Nucleus accumbens (tissue), 56 donors: ENCODE measurements around the gene FAM184B.
"Not testable (repeated sequence)": the region's sequence is repeated elsewhere in the genome, so short reads cannot be mapped to it uniquely, and the experiment has no call there.

Experiments
- DNase-seq, 56 donors: peaks; one replicate each; lab custom pipeline; 2025; lab: John Stamatoyannopoulos, UW

The FAM184B gene

DNA sequence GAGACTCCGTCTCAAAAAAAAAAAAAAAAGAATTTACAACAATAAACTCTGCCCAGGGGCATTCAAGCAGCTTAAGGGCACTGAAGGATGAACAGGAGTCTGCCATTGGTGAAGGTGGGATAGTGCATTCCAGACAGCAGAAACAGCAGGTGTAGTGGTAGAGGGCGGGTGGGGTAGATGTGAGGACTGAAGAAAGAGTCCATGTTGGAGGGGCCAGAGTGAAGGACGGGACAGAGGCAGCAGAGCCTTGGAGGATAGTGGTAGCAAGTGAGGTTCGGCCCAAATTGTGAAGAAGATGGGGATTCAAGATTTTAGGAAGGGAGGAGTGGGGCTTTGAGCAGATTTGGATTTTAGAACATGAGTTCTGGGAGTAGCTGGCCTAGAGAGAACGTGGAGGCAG is 91.3 kb downstream of the FAM184B start:
- DNase-seq: no peak

DNA sequence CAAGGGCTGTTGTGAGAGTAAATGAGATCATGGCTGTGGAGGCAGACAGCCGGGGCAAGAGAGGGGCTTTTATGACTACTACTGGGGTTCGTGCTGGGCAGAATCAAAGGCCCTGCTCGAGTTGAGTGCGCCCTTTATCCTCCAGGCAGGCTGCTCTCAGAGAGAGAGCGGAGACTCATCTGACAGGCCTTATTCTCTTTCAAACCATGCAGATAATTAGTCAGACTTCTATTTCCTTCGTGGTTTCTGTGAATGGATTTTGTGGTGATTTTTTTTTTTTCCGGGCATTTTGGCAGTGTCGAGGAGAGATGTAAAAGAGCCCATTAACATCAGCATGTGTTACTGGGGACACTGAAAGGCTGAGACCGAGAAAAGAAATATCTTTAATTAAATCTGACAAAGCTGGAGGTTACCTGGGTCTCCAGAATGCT is 93.4 kb downstream of the FAM184B start:
- peak in 11 of 56 donors; percentile 3 to 34 (median 14) for DNase-seq

GRCh38 chr4:17687237-17687857 is 94.1 kb downstream of the FAM184B start:
- peak in 1 of 56 donors; percentile 21 for DNase-seq

DNA sequence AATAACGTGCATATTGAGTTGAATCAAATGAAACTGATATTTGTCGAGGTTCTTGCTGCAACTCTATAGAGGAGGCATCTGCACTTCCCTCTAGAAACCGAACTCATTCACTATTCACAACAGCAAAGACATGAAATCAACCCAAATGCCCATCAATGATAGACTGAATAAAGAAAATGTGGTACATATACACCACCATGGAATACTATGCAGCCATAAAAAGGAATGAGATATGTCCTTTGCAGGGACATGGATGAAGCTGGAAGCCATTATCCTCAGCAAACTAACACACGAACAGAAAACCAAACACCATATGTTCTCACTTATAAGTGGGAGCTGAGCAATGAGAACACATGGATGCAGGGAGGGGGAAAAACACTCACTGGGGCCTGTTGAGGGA is 96.8 kb downstream of the FAM184B start:
- DNase-seq: not testable (repeated sequence)

- no peak for DNase-seq
These were observed 99.2 kb downstream of the FAM184B start for GRCh38 chr4:17682222-17682566.

GRCh38 chr4:17681281-17682221 is 99.9 kb downstream of the FAM184B start:
- DNase-seq: no peak

DNA sequence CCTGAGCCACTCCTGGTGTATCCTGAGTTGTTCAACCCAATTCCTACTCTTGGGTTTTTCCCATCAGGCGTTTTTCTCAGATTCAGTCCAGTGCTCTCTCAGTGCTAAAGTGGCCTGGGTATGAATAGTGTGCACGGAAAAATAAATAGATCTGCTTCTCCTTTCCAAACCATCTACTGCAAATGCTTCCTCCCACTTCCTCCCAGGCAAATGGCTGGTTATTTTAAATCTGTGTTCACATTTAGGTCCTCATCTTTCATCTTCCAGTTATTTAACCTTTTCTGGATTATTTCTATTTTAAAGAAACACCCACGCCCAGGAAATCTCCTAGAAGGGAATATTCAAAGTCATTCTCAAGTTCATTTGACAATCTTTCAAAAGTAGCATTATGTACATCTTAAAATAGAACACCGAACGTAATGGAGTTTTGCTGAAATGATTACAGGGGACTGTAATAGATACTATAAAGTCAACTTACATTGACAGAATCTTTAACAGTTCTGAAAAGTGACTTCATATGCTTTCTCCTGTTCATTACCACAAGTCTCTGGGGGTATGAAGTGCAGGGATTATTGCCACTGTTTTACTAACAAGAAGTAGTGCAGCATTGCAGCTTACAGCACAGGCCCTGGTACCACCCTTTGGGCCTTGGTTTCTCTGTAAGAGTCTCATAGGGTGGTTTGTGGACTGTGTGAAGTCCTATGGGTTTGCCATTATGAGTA is 100.7 kb downstream of the FAM184B start:
- DNase-seq: peak in 2 of 56 donors; percentile 5 to 40

DNA sequence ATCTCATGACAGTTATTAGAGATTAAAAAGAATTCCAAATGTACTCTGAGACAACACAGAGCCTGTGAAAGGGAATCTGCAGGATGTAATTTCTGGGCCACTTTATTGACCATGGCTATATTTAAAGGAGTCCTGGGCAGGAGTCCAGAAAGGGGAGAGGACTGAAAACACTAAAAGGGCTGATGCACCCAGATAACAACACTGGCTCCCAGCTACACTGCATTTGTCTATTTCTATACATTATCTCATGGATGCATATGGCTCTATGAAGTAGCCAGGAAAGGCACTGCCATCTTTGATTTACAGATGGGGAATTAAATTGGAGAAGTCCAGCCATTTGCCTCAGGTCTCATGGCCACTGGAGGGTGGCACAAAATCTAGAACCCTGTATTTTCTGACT is 111.0 kb downstream of the FAM184B start:
- no peak for DNase-seq

- DNase-seq: no peak
These were observed 113.7 kb downstream of the FAM184B start for GRCh38 chr4:17667653-17668201.

- DNase-seq: no peak
These were observed 114.2 kb downstream of the FAM184B start for GRCh38 chr4:17667253-17667652.

DNA sequence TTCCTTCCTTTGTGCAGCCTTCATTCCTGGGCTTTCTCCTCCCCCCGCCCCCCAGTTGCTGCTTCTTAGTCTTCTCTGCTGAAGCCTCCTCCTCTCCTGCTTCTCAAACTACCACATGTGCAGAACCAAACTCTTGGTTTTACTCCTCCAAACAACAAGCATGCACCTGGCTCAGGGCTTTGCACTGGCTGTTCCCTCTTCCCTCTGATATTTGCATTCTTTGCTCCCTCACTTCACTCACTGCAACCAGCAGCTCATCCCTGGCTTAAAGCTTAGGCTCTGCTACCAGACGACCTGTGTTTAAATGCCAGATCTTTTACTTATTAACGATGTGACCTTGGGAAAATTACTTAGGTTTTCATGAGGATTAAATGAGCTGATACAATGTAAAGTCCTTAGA is 115.6 kb downstream of the FAM184B start:
- no peak for DNase-seq

DNA sequence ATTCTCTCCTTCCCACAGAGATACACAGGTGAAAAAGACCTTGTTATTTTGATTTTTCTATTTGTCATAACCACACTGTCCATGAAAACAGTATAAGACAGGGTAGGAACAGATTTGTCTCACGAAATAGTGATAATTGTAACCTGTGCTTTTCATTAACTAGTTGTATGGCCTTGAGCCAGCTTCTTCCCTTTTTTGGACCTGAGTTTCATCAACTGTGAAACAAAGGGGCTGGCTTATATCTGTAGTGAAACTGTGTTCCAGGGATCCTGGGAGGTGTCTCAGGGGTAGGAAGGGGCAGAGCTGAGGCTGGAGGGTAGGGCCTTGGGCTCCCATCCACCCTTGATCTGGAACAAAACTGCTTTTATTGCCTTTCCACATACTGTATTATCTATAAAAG is 116.1 kb downstream of the FAM184B start:
- DNase-seq: no peak

- no peak for DNase-seq
These were observed 116.7 kb downstream of the FAM184B start for GRCh38 chr4:17664755-17665154.

DNA sequence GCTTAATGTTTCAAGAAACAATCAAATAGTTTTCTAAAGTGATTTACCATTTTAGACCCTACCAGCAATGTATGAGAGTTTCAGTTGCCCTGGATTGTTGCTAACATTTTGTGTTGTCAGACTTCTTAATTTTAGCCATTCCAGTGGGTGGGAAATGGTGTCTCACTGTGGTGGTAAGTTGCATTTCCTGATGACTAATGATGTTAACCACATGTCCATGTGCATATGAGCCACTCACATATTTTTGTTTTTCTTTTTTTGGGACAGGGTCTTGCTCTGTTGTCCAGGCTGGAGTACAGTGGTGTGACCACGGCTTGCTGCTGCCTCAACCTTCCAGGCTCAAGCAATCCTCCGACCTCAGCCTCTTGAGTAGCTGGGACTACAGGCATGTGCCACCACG is 118.7 kb downstream of the FAM184B start:
- DNase-seq: no peak

DNA sequence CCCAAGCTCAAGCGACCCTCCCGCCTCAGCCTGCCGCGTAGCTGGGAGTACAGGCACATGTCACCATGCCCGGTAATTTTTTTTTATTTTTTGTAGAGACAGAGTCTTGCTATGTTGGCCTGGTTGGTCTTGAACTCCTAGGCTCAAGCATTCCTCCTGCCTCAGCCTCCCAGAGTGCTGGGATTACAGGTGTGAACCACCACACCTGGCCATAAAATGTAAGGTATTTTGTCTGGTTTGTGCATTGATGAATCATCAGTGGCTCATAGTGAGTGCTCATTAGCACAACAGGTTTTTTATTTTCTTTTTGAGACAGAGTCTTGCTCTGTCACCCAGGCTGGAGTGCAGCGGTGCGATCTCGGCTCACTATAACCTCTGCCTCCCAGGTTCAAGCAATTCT is 122.2 kb downstream of the FAM184B start:
- DNase-seq: not testable (repeated sequence)

DNA sequence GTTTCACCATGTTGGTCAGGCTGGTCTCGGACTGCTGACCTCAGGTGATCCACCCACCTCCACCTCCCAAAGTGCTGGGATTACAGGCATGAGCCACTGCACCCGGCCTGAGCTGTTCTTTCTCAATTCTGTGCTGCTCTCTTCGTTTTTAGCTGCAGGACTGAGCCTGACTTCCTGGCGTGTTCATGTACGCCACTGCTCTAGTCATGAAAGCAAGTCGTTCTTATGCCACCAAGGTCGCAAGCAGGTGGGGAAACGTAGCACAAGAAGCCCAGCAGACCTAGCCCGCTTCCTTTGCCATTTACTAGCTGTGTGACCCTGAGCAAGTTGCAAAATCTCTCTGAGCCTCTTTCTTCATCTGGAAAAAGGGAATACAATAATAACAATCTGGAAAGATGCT is 123.6 kb downstream of the FAM184B start:
- no peak for DNase-seq

DNA sequence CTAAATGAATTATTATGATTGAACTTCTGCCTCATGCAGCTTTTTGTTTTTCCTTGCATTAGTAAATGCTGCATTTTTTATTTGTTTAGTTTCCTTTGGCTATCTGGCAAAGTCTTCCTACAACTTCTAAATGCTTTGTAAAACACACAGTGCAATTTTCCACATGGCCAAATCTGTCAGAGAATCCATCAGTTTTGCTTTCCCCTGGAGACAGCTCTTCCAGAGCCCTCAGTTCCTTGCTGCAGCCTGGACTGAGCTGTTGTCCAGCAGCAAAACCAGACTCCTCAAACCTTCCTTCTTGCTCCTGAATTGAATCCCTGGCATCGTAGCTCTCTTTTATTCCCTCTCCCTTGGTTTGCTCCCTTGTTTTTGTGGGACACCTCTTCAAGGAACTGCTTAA is 124.3 kb downstream of the FAM184B start:
- DNase-seq: no peak

DNA sequence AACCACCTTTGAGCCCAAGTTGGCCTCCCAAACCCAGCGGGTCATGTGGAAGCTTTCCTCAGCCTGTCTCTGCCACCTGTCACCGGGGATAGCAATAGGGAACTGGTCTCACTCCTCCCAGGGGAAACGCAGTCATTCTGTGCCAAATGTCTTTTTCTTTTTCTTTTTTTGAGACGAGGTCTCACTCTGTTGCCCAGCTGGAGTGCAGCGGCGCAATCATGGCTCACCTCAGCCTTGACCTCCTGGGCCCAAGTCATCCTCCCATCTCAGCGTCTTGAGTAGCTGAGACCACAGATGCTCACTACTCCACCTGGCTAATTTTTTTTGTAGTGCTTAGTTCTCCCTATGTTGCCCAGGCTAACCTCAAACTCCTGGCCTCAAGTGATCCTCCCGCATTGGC is 126.7 kb downstream of the FAM184B start:
- no peak for DNase-seq

DNA sequence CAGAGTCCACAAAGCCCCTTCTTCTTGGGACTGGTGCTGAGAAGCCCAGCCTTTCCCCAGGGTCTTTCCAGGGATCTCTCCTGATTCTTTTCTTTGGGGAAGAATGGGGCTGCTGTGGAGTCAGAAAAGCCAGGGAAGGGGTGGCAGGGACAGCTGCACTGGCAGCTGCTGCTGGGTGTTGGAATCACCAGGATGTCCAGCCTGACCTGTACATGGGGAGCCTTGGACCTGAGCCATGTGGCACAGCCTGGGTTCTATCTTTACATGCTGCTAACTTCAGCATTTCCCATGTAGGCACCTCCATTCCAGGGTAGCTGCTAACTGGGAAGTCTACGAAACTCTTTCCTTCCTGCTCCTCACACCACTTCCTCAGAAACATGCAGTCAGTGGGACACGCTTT is 131.0 kb downstream of the FAM184B start:
- no peak for DNase-seq

DNA sequence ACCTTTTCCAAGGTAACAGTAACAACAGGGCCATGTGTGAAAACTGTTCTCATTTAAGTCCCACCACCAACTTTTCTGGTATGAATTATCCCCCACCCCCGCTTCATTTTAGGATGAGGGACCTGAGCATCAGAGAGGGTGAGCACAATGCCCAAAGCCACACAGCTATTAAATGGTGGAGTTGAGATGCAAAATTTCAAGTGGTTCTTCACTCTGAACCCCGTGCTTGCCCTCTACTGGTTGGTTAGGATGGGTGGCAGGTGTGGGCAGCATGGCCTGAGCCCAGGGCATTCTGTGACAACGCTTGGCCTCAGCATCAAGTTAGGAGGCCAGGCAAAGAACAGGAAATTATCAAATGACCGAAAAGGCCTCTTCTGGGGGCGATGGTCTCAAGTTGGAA is 133.5 kb downstream of the FAM184B start:
- no peak for DNase-seq

GRCh38 chr4:17647176-17647806 is 134.1 kb downstream of the FAM184B start:
- DNase-seq: no peak
